Chondrocyte (in vitro differentiated cells): ENCODE results near the gene RAB7B. TPM values are rescaled to one million over a fixed set of nuclear protein-coding genes. Genes with fewer than 3 reads are reported as not detected.

Experiments
- DNase-seq: peaks from one replicate; pipeline ENCODE4 v3.0.0; 2021; ENCODE audit warnings: mixed read lengths, low spot score
- H3K27ac Mint-ChIP-seq: one replicate; pipeline ENCODE4 v1.8.0; 2021; ENCODE audit warnings: mild to moderate bottlenecking, moderate library complexity, mixed read lengths; ENCODE audit not compliant: unreplicated experiment
- H3K27me3 Mint-ChIP-seq: 2 replicates; pipeline ENCODE4 v1.8.0; 2021; ENCODE audit warnings: low read depth, mixed read lengths
- H3K36me3 Mint-ChIP-seq: 2 replicates; pipeline ENCODE4 v1.8.0; 2021; ENCODE audit warnings: low read depth, mixed read lengths
- H3K4me1 Mint-ChIP-seq: 2 replicates; pipeline ENCODE4 v1.8.0; 2021; ENCODE audit warnings: low read depth, mild to moderate bottlenecking, mixed read lengths
- H3K4me3 Mint-ChIP-seq: one replicate; pipeline ENCODE4 v1.8.0; 2021; ENCODE audit warnings: mild to moderate bottlenecking, moderate library complexity, mixed read lengths; ENCODE audit not compliant: unreplicated experiment
- H3K9me3 Mint-ChIP-seq: 2 replicates; pipeline ENCODE4 v1.8.0; 2021; ENCODE audit warnings: low read depth, mixed read lengths
- total RNA-seq: library from RNA; stranded (reverse); gene quantifications from 3 replicates; pipeline ENCODE4 v1.2.1, GENCODE V29; 2021
- TF ChIP-seq, protein P1 (sequence below): fragments of 200-600 bp; sonication (generic); IDR thresholded peaks from 2 replicates; pipeline ENCODE4 v1.5.0; 2021; ENCODE audit warnings: antibody characterized with exemption, mild to moderate bottlenecking, moderate library complexity

Gene RAB7B
- total RNA-seq, 1 donor from 2014 or later, result 4.5 TPM

DNA sequence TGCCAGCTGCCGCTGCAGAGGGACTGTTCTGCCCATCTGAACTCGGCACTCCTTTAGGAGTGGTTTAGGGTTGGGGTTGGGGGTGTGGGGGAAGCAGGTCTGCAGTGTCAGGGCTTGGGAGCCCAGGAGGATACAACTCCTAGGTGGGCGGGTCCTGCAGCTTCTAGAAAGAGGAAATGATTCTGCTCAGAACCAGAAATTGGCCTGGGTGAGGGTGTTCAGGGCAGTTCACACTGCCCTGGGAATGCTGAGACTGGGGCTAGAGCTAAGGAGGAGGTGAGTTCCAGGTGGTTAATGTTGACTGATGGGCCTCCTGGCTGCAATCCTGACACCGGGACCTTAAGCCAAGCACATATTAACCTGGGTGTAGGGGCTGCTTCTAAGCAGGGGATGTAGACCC, 55.2 kb downstream of the RAB7B start:
- Mint-ChIP-seq H3K4me3 (no peak overlapping the region), H3K27ac (no peak overlapping the region), H3K9me3 (no peaks in the 10 kb centered on the region), H3K27me3 (peaks cover 38% of the 10 kb centered on the region), H3K4me1 (no peaks in the 10 kb centered on the region), H3K36me3 (no peaks in the 10 kb centered on the region)
- TF ChIP-seq, protein P1, sequence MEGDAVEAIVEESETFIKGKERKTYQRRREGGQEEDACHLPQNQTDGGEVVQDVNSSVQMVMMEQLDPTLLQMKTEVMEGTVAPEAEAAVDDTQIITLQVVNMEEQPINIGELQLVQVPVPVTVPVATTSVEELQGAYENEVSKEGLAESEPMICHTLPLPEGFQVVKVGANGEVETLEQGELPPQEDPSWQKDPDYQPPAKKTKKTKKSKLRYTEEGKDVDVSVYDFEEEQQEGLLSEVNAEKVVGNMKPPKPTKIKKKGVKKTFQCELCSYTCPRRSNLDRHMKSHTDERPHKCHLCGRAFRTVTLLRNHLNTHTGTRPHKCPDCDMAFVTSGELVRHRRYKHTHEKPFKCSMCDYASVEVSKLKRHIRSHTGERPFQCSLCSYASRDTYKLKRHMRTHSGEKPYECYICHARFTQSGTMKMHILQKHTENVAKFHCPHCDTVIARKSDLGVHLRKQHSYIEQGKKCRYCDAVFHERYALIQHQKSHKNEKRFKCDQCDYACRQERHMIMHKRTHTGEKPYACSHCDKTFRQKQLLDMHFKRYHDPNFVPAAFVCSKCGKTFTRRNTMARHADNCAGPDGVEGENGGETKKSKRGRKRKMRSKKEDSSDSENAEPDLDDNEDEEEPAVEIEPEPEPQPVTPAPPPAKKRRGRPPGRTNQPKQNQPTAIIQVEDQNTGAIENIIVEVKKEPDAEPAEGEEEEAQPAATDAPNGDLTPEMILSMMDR, result no peak
- DNase-seq, result no peak

DNA sequence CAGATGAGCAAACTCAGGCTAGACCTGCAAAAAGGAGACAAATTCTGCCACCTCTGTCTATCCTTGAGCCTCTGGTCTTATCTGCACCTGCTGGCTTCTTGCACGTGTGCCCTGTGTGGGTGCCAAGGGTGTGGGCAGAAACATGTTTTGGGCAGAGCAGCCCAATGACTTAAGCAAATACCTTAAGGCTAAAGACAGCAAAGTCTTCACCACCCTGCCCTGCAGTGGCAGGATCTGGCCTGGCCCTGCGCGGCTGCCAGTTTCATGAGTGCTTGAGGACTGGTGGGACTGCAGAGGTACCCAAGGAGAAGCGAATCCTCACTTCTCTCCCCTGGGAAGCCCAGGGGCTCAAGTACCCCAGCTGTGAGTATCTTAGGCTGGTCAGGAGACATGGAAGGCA, 56.2 kb downstream of the RAB7B start:
- TF ChIP-seq, protein P1, result no peak
- Mint-ChIP-seq H3K4me3 (no peak overlapping the region), H3K27ac (no peak overlapping the region), H3K9me3 (no peaks in the 10 kb centered on the region), H3K4me1 (no peaks in the 10 kb centered on the region), H3K27me3 (peaks cover 43% of the 10 kb centered on the region), H3K36me3 (no peaks in the 10 kb centered on the region)
- DNase-seq, result no peak

DNA sequence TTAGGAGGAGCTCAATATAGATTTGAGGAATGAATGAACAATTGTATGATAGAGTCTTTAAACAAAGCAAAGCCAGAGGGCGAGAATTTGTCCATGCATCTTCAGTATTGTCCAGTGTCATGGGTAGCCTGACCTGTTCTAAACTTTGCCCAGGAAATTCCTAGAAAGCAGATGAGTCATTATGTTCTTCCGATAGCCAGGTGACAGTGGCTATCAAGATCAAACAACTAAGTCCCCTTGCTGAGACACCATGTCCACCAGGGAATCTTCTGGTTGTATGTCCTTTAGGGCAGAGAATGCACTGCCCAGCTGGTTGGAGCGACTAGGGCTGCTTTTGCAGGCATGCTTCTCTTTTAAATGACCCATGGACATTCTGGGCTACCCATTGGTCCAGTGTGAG, 58.1 kb downstream of the RAB7B start:
- Mint-ChIP-seq H3K9me3 (no peaks in the 10 kb centered on the region), H3K4me3 (no peak overlapping the region), H3K27ac (no peak overlapping the region), H3K4me1 (no peaks in the 10 kb centered on the region), H3K36me3 (no peaks in the 10 kb centered on the region), H3K27me3 (peaks cover 44% of the 10 kb centered on the region)
- no peak for DNase-seq
- TF ChIP-seq, protein P1, result no peak

DNA sequence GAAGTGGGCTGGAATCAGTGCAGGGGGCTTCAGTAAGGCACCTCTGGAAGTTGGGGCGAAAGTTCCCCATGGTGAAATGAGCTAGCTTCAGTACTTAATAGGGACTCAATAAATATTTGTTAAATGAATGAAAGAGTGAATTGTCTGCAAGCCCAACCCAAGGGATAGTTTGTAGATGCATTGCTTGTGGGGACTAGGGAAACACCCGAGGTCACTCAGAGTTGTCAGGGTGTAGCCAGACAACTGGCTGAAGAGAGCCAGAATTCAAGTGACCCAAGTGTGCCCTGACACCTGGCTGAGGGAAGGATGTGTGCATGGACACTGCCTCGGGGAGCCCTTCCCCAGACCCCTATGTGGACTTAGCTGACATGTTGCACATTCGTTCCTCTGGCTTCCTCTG, 58.7 kb downstream of the RAB7B start:
- TF ChIP-seq, protein P1, result no peak
- no peak for DNase-seq
- H3K27ac Mint-ChIP-seq, result no peak overlapping the region
- no peak overlapping the region for H3K4me3 Mint-ChIP-seq
- H3K9me3 Mint-ChIP-seq, result no peaks in the 10 kb centered on the region
- H3K36me3 Mint-ChIP-seq, result no peaks in the 10 kb centered on the region
- no peaks in the 10 kb centered on the region for H3K4me1 Mint-ChIP-seq
- H3K27me3 Mint-ChIP-seq, result peaks cover 47% of the 10 kb centered on the region

DNA sequence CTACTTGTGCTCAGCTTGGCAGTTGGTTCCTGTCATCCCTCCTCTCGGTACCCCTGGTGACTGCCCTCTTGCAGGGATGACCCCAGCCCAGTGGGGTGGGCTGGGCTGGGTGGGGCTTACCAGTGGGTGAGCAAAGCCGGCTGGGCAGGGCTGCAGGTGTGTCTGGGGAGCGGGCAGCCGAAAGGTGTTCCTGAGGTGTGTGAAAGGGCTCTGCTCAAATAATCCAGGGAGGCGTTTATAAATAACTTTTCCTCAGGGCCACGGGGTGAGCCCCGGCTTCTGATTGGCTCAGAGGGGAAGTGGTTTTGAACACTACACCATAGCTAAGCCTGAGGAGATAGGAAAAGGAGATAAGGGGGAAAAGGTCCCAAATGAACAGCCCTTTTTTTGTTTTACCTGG, 60.0 kb downstream of the RAB7B start, which contains the start of gene SLC26A9:
SLC26A9 (minus strand) TSS at position 212 of the 400 bp plus-strand sequence. CDS start 7,636 bp downstream, outside the sequence.
- Mint-ChIP-seq H3K27me3 (peaks cover 52% of the 10 kb centered on the region), H3K27ac (no peak within 1 kb of the TSS), H3K36me3 (no peaks in the 10 kb centered on the region), H3K4me1 (no peaks in the 10 kb centered on the region), H3K9me3 (no peaks in the 10 kb centered on the region), H3K4me3 (no peak within 1 kb of the TSS)
- TF ChIP-seq, protein P1, result no peak
- no peak for DNase-seq
